Measurements from ENCODE around the gene SMURF2.

SMURF2 gene

GRCh38 chr17:64503341-64503740 lies 158.8 kb downstream of the SMURF2 start:
- no peak overlapping the region for H3K27ac ChIP-seq (ENCODE audit: insufficient read depth in 1 of 2, low read depth in 1 of 2, low read length in 2 of 2, poor library complexity in 1 of 2, severe bottlenecking in 2 of 2)
- H3K36me3 ChIP-seq (ENCODE audit: control insufficient read depth in 4 of 4, insufficient read depth in 4 of 4, low read length in 3 of 4) = peaks cover 29 to 68% (median 58%) of the 10 kb centered on the region in 4 experiments
- POLR2A ChIA-PET = interaction anchor here (0.7 kb wide), 1 partner anchor 673 kb away, joined by 3 read pairs; no protein-coding TSS in a partner anchor
- 96% methylated on average over 5 of the region's 5 CpGs for WGBS (ENCODE audit: insufficient coverage)
- peak in 1 of 3 donors; percentile 4 for DNase-seq
- peaks cover 14 to 41% (median 20%) of the 10 kb centered on the region in 4 experiments for H3K4me1 ChIP-seq (ENCODE audit: control extremely low read depth in 1 of 4, control insufficient read depth in 4 of 4, insufficient read depth in 4 of 4, low read length in 3 of 4)
- H3K27me3 ChIP-seq (replicated peaks in 2 of 5; ENCODE audit: control insufficient read depth in 4 of 5, insufficient read depth in 5 of 5, low read length in 4 of 5) = no peaks in the 10 kb centered on the region
- CTCF ChIA-PET = interaction anchor here (1.3 to 7.0 kb wide), 2 partner anchors 29 to 83 kb away, joined by 3 to 55 read pairs; no protein-coding TSS in a partner anchor
- H3K4me3 ChIP-seq (ENCODE audit: control insufficient read depth in 1 of 7, extremely low read depth in 1 of 7, insufficient read depth in 4 of 7, low read depth in 2 of 7, low read length in 6 of 7) = peak overlapping the region in 3 of 7 experiments; percentile 98 to 100 (median 100)
- no peaks in the 10 kb centered on the region for H3K9me3 ChIP-seq (ENCODE audit: control extremely low read depth in 1 of 5, control insufficient read depth in 4 of 5, insufficient read depth in 2 of 5, low read depth in 1 of 5, low read length in 4 of 5)

DNA sequence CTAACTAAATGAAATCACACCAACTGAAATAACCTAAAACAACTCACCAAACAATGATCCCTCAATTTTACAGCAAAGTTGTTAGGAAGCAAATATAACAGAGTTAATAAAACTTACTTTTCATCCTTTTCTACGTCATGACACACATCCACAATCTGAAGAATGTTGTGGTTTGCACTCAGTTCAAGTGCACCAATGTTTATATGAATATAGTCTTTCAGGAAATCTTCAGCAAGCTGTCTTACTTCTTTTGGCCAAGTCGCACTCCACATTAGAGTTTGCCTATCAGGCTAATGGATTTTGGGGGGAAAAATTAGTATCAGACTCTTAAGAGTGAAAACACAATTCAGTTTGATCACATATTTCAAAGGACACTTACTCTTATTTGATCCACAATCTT lies 159.3 kb downstream of the SMURF2 start:
- H3K9me3 ChIP-seq (ENCODE audit: control extremely low read depth in 1 of 5, control insufficient read depth in 4 of 5, insufficient read depth in 2 of 5, low read depth in 1 of 5, low read length in 4 of 5) = no peaks in the 10 kb centered on the region
- ChIA-PET CTCF (interaction anchor here (7.0 kb wide), 1 partner anchor 83 kb away, joined by 55 read pairs; no protein-coding TSS in a partner anchor), POLR2A (interaction anchor here (0.7 kb wide), 1 partner anchor 673 kb away, joined by 3 read pairs; no protein-coding TSS in a partner anchor)
- no peak overlapping the region for H3K27ac ChIP-seq (ENCODE audit: insufficient read depth in 1 of 2, low read depth in 1 of 2, low read length in 2 of 2, poor library complexity in 1 of 2, severe bottlenecking in 2 of 2)
- no peak overlapping the region for H3K4me3 ChIP-seq (ENCODE audit: control insufficient read depth in 1 of 7, extremely low read depth in 1 of 7, insufficient read depth in 4 of 7, low read depth in 2 of 7, low read length in 6 of 7)
- no CpG with 5 or more reads among the region's 2 CpGs for WGBS (ENCODE audit: insufficient coverage)
- peaks cover 9 to 41% (median 17%) of the 10 kb centered on the region in 4 experiments for H3K4me1 ChIP-seq (ENCODE audit: control extremely low read depth in 1 of 4, control insufficient read depth in 4 of 4, insufficient read depth in 4 of 4, low read length in 3 of 4)
- peak in 1 of 3 donors; percentile 3 for DNase-seq
- H3K27me3 ChIP-seq (replicated peaks in 2 of 5; ENCODE audit: control insufficient read depth in 4 of 5, insufficient read depth in 5 of 5, low read length in 4 of 5) = no peaks in the 10 kb centered on the region
- H3K36me3 ChIP-seq (ENCODE audit: control insufficient read depth in 4 of 4, insufficient read depth in 4 of 4, low read length in 3 of 4) = peaks cover 29 to 73% (median 60%) of the 10 kb centered on the region in 4 experiments

DNA sequence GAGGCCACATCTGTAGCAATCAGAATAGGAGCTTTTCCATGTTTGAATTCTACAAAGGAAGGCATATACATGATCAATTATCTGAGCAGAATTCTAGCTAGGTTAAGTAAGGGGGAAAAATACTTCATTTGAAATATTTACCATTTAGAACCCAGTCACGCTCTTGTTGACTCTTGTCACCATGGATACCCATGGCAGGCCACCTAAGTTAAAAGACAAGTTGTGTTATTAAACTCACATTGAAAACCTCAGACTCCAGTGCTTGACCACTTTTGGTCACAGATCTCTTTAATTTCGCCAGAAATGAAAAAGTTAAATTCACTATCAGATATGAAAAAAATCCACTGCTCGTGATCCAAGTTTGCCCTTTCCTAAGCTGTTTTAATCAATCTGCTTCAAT lies 160.1 kb downstream of the SMURF2 start:
- H3K27me3 ChIP-seq (replicated peaks in 2 of 5; ENCODE audit: control insufficient read depth in 4 of 5, insufficient read depth in 5 of 5, low read length in 4 of 5) = no peaks in the 10 kb centered on the region
- peaks cover 29 to 74% (median 60%) of the 10 kb centered on the region in 4 experiments for H3K36me3 ChIP-seq (ENCODE audit: control insufficient read depth in 4 of 4, insufficient read depth in 4 of 4, low read length in 3 of 4)
- peak overlapping the region in 1 of 2 experiments; percentile 65 for H3K27ac ChIP-seq (ENCODE audit: insufficient read depth in 1 of 2, low read depth in 1 of 2, low read length in 2 of 2, poor library complexity in 1 of 2, severe bottlenecking in 2 of 2)
- peaks cover 8 to 46% (median 18%) of the 10 kb centered on the region in 4 experiments for H3K4me1 ChIP-seq (ENCODE audit: control extremely low read depth in 1 of 4, control insufficient read depth in 4 of 4, insufficient read depth in 4 of 4, low read length in 3 of 4)
- CTCF ChIA-PET = interaction anchor here (7.0 kb wide), 1 partner anchor 82 kb away, joined by 55 read pairs; no protein-coding TSS in a partner anchor
- WGBS (ENCODE audit: insufficient coverage) = 86% methylated on average over 3 of the region's 3 CpGs
- no peaks in the 10 kb centered on the region for H3K9me3 ChIP-seq (ENCODE audit: control extremely low read depth in 1 of 5, control insufficient read depth in 4 of 5, insufficient read depth in 2 of 5, low read depth in 1 of 5, low read length in 4 of 5)
- POLR2A ChIA-PET = no interaction called here
- DNase-seq = peak in 1 of 3 donors; percentile 10
- H3K4me3 ChIP-seq (ENCODE audit: control insufficient read depth in 1 of 7, extremely low read depth in 1 of 7, insufficient read depth in 4 of 7, low read depth in 2 of 7, low read length in 6 of 7) = no peak overlapping the region

DNA sequence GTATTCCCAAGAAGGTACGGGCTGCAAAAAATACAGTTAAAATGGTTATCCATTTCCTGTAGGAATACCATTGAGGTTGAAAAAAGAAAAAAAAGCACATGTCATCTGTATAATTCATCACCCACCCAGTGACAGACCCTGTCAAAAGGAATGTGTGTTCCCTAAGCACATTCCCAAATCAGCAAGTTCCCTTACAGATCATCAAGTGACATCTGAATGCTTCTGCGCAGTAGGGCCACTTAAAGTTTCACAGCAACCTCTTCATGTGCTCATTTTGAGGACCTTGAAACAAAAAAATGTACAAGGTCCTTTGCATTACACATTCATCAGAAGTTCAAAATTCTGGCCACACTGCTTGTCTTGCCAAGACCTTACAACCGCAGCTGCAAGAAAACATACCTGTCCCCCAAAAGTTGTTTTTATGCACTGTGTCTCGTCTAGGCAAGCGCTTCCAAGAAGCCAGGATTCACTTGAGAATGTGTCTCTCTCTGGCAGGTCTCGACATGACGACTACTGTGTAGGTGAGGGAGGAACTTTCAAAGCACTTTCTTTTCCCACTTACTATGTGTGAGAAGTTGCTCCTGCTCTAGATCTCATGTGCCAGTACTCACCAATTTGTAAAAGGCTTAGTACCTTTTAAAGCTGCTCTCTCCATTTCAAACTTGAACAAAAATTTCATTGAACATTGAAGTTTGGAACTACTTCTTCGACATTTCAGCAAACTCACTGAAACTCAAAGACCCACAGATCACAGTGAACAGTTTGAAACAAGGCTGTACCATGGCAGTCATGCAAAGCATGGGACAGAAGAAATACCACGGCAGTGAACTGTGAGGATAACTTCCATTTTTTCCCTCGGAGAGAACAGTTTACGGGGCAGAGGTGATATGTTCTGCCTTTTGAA lies 161.0 kb downstream of the SMURF2 start:
- peak in 2 of 3 donors; percentile 22 to 28 for DNase-seq
- Histone ChIP-seq H3K4me1 (ENCODE audit: control extremely low read depth in 1 of 4, control insufficient read depth in 4 of 4, insufficient read depth in 4 of 4, low read length in 3 of 4) (peaks cover 9 to 54% (median 23%) of the 10 kb centered on the region in 4 experiments), H3K9me3 (ENCODE audit: control extremely low read depth in 1 of 5, control insufficient read depth in 4 of 5, insufficient read depth in 2 of 5, low read depth in 1 of 5, low read length in 4 of 5) (no peaks in the 10 kb centered on the region), H3K36me3 (ENCODE audit: control insufficient read depth in 4 of 4, insufficient read depth in 4 of 4, low read length in 3 of 4) (peaks cover 29 to 74% (median 60%) of the 10 kb centered on the region in 4 experiments), H3K4me3 (ENCODE audit: control insufficient read depth in 1 of 7, extremely low read depth in 1 of 7, insufficient read depth in 4 of 7, low read depth in 2 of 7, low read length in 6 of 7) (no peak overlapping the region), H3K27ac (ENCODE audit: insufficient read depth in 1 of 2, low read depth in 1 of 2, low read length in 2 of 2, poor library complexity in 1 of 2, severe bottlenecking in 2 of 2) (no peak overlapping the region), H3K27me3 (replicated peaks in 2 of 5; ENCODE audit: control insufficient read depth in 4 of 5, insufficient read depth in 5 of 5, low read length in 4 of 5) (no peaks in the 10 kb centered on the region)
- WGBS (ENCODE audit: insufficient coverage) = 96% methylated on average over 6 of the region's 11 CpGs
- POLR2A ChIA-PET = no interaction called here
- CTCF ChIA-PET = interaction anchor here (7.0 to 13.1 kb wide), 2 partner anchors 79 to 81 kb away, joined by 55 to 261 read pairs; no protein-coding TSS in a partner anchor

DNA sequence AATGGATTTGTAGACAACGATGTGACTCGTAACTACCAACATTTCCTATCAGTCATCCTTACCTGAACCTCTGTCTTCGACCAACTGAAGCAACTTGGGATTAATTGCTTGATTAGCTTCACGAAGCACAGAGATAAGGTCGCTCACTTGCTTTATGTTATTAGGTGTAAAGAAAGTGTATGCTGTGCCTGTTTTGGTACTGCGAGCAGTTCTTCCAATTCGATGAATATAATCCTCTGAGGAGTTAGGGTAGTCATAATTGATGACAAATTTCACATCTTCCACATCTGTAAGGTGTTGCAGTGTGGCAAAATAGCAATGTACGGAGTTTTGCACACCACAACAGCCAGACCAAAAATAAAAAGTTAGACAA lies 161.6 kb downstream of the SMURF2 start:
- POLR2A ChIA-PET = no interaction called here
- peaks cover 29 to 74% (median 60%) of the 10 kb centered on the region in 4 experiments for H3K36me3 ChIP-seq (ENCODE audit: control insufficient read depth in 4 of 4, insufficient read depth in 4 of 4, low read length in 3 of 4)
- WGBS (ENCODE audit: insufficient coverage) = 100% methylated on average over 1 of the region's 8 CpGs
- peak in 1 of 3 donors; percentile 10 for DNase-seq
- H3K9me3 ChIP-seq (ENCODE audit: control extremely low read depth in 1 of 5, control insufficient read depth in 4 of 5, insufficient read depth in 2 of 5, low read depth in 1 of 5, low read length in 4 of 5) = no peaks in the 10 kb centered on the region
- peaks cover 16 to 60% (median 30%) of the 10 kb centered on the region in 4 experiments for H3K4me1 ChIP-seq (ENCODE audit: control extremely low read depth in 1 of 4, control insufficient read depth in 4 of 4, insufficient read depth in 4 of 4, low read length in 3 of 4)
- H3K27ac ChIP-seq (ENCODE audit: insufficient read depth in 1 of 2, low read depth in 1 of 2, low read length in 2 of 2, poor library complexity in 1 of 2, severe bottlenecking in 2 of 2) = no peak overlapping the region
- no peak overlapping the region for H3K4me3 ChIP-seq (ENCODE audit: control insufficient read depth in 1 of 7, extremely low read depth in 1 of 7, insufficient read depth in 4 of 7, low read depth in 2 of 7, low read length in 6 of 7)
- CTCF ChIA-PET = interaction anchor here (13.1 kb wide), 1 partner anchor 79 kb away, joined by 261 read pairs; no protein-coding TSS in a partner anchor
- H3K27me3 ChIP-seq (replicated peaks in 2 of 5; ENCODE audit: control insufficient read depth in 4 of 5, insufficient read depth in 5 of 5, low read length in 4 of 5) = no peaks in the 10 kb centered on the region

GRCh38 chr17:64499805-64500486 lies 162.2 kb downstream of the SMURF2 start:
- no peak overlapping the region for H3K27ac ChIP-seq (ENCODE audit: insufficient read depth in 1 of 2, low read depth in 1 of 2, low read length in 2 of 2, poor library complexity in 1 of 2, severe bottlenecking in 2 of 2)
- peaks cover 17 to 65% (median 32%) of the 10 kb centered on the region in 4 experiments for H3K4me1 ChIP-seq (ENCODE audit: control extremely low read depth in 1 of 4, control insufficient read depth in 4 of 4, insufficient read depth in 4 of 4, low read length in 3 of 4)
- CTCF ChIA-PET = interaction anchor here (1.6 to 13.1 kb wide), 2 partner anchors 9 to 78 kb away, joined by 4 to 261 read pairs; no protein-coding TSS in a partner anchor

More at GRCh38 chr17:64499805-64500486, 162.2 kb downstream of the SMURF2 start:
- Histone ChIP-seq H3K9me3 (ENCODE audit: control extremely low read depth in 1 of 5, control insufficient read depth in 4 of 5, insufficient read depth in 2 of 5, low read depth in 1 of 5, low read length in 4 of 5) (no peaks in the 10 kb centered on the region), H3K27me3 (replicated peaks in 2 of 5; ENCODE audit: control insufficient read depth in 4 of 5, insufficient read depth in 5 of 5, low read length in 4 of 5) (no peaks in the 10 kb centered on the region), H3K36me3 (ENCODE audit: control insufficient read depth in 4 of 4, insufficient read depth in 4 of 4, low read length in 3 of 4) (peaks cover 29 to 71% (median 58%) of the 10 kb centered on the region in 4 experiments), H3K4me3 (ENCODE audit: control insufficient read depth in 1 of 7, extremely low read depth in 1 of 7, insufficient read depth in 4 of 7, low read depth in 2 of 7, low read length in 6 of 7) (no peak overlapping the region)
- DNase-seq = peak in 2 of 3 donors; percentile 28 to 29
- WGBS (ENCODE audit: insufficient coverage) = 100% methylated on average over 2 of the region's 6 CpGs
- POLR2A ChIA-PET = interaction anchor here (0.6 kb wide), 1 partner anchor 55 kb away, joined by 3 read pairs; no protein-coding TSS in a partner anchor
